Pancreas (tissue), 10 donors: ENCODE data around the gene PHACTR2. TPM values are rescaled to one million over a fixed set of nuclear protein-coding genes. Genes with fewer than 3 reads are reported as not detected.
"Not testable (repeated sequence)": the region's sequence is repeated elsewhere in the genome, so short reads cannot be mapped to it uniquely, and the experiment has no call there.

Source experiments
- ATAC-seq, 4 donors: fragments of 200-7000 bp; cut with Tn5 transposase; one replicate each; pipeline versions ENCODE4 v1.8.0 to v1.9.1; 2020; ENCODE audit warnings: mild to moderate bottlenecking in 4 of 4, moderate library complexity in 4 of 4
- DNase-seq, 6 donors: peaks; one replicate each; pipeline ENCODE4 v3.0.0-alpha.2; 2020
- FAIRE-seq: peaks from 2 replicates; lab custom pipeline; 2012; peaks lifted over from hg19 to GRCh38; lab: Jason Lieb, UNC
- H3K27ac ChIP-seq, 4 donors: fragments of 200-600 bp; sonication (generic); 1 replicate in 3 of 4; 2 replicates in 1 of 4; pipeline versions ENCODE4 v1.5.0 to v1.8.0; 2020
- H3K27me3 ChIP-seq, 4 donors: fragments of 200-600 bp; one replicate each; pipeline ENCODE4 v1.8.0; 2021
- H3K36me3 ChIP-seq, 3 donors: fragments of 200-600 bp; sonication (generic) in 1 of 3; one replicate each; pipeline versions ENCODE4 v1.5.0 to v1.8.0; 2020 to 2021
- H3K4me1 ChIP-seq, 3 donors: fragments of 200-600 bp; one replicate each; pipeline ENCODE4 v1.8.0; 2021
- H3K4me3 ChIP-seq, 4 donors: fragments of 200-600 bp; sonication (generic) in 2 of 4; one replicate each; pipeline versions ENCODE4 v1.5.0 to v1.8.0; 2020 to 2021
- H3K9me3 ChIP-seq, 4 donors: fragments of 200-600 bp; one replicate each; pipeline ENCODE4 v1.8.0; 2021
- CTCF ChIP-seq, 4 donors: fragments of 200-600 bp; sonication (generic) in 3 of 4; IDR thresholded peaks; one replicate each; pipeline versions ENCODE4 v1.5.0 to v1.8.0; 2021; ENCODE audit warnings: antibody characterized with exemption in 4 of 4
- WGBS, 2 donors: extraction: QIAGEN DNeasy Blood & Tissue Kit; methylation state at CpG; one replicate each; pipeline ENCODE4 v1.1.7; 2013; 5-methylcytosine and 5-hydroxymethylcytosine counted together
- intact Hi-C, 3 donors: fragments of 100-400 bp; cut with DNase I; formaldehyde crosslinking; loops; one replicate each; pipeline versions ENCODE4 v1.11.1 to v1.14.2; 2022
- polyA plus RNA-seq, 2 donors: library from polyadenylated mRNA; stranded (reverse); fragments of 200-250 nt; gene quantifications; one replicate each; pipeline ENCODE4 v1.2.3, GENCODE V29; 2013
- total RNA-seq, 6 donors: library from RNA; stranded (reverse); fragmentation: NEBNext Ultra II Directional in 4 of 6; extraction: Animal tissue kit (Norgen Biotek cat#: 25700) in 4 of 6; gene quantifications; one replicate each; pipeline versions ENCODE4 v1.2.1 to v1.2.4, GENCODE V29; 2021 to 2023
- donor health status: healthy with polysubstance abuse.
- donor health status: DM: no; HTN: no; CAD: no; lungs with moderate emphysema.
- donor health status: DM: no; HTN: no; CAD: no.
- donor health status: control.
- donor health status: control.
- donor health status: Bipolar disorder and iron deficiency.
- donor health status: DM: yes; HTN: yes; CAD: no.
- donor health status: DM: no; HTN: no; CAD: no.
- donor health status: DM: no; HTN: no; CAD: no.
- donor health status: DM: yes; HTN: yes; CAD: no.

The PHACTR2 gene
- total and polyA plus RNA-seq, 8 donors: 2.7 to 19.0 (median 8.9) TPM

- Histone ChIP-seq H3K4me3 (no peak overlapping the region), H3K9me3 (no peaks in the 10 kb centered on the region), H3K36me3 (no peaks in the 10 kb centered on the region), H3K27ac (no peak overlapping the region), H3K4me1 (no peaks in the 10 kb centered on the region), H3K27me3 (no peaks in the 10 kb centered on the region)
- ATAC-seq (no peak), DNase-seq (no peak), FAIRE-seq (no peak)
- intact Hi-C loops: no loop called here
- no peak for TF ChIP-seq CTCF (IDR thresholded peaks at IDR 0.05)
- 80 to 83% methylated on average over 3 of the region's 3 CpGs for WGBS, 2 donors
Observed at GRCh38 chr6:143637691-143638090, 40.1 kb upstream of the PHACTR2 start.

GRCh38 chr6:143642403-143642802 lies 35.4 kb upstream of the PHACTR2 start:
- intact Hi-C loops: no loop called here
- Histone ChIP-seq H3K4me3 (no peak overlapping the region), H3K4me1 (no peaks in the 10 kb centered on the region), H3K36me3 (no peaks in the 10 kb centered on the region), H3K9me3 (no peaks in the 10 kb centered on the region), H3K27ac (no peak overlapping the region), H3K27me3 (no peaks in the 10 kb centered on the region)
- FAIRE-seq (no peak), DNase-seq (no peak), ATAC-seq (no peak)
- TF ChIP-seq CTCF (IDR thresholded peaks at IDR 0.05): no peak
- 70 to 76% methylated on average over 2 of the region's 2 CpGs for WGBS, 2 donors

GRCh38 chr6:143647191-143647590 lies 30.6 kb upstream of the PHACTR2 start:
- H3K4me1 ChIP-seq: no peaks in the 10 kb centered on the region
- no peaks in the 10 kb centered on the region for H3K36me3 ChIP-seq
- DNase-seq (no peak), ATAC-seq (no peak), FAIRE-seq (no peak)
- H3K9me3 ChIP-seq: no peaks in the 10 kb centered on the region
- no peak for TF ChIP-seq CTCF (IDR thresholded peaks at IDR 0.05)
- no peak overlapping the region for H3K27ac ChIP-seq
- no peak overlapping the region for H3K4me3 ChIP-seq
- intact Hi-C loops: no loop called here
- 75 to 77% methylated on average over 3 of the region's 3 CpGs for WGBS, 2 donors
- no peaks in the 10 kb centered on the region for H3K27me3 ChIP-seq

- no peak for FAIRE-seq
- H3K4me1 ChIP-seq: no peaks in the 10 kb centered on the region
- intact Hi-C loops: no loop called here
- 81 to 86% methylated on average over 6 of the region's 6 CpGs for WGBS, 2 donors
- no peaks in the 10 kb centered on the region for H3K27me3 ChIP-seq
- H3K9me3 ChIP-seq: no peaks in the 10 kb centered on the region
- H3K27ac ChIP-seq: no peak overlapping the region
- H3K36me3 ChIP-seq: no peaks in the 10 kb centered on the region
- H3K4me3 ChIP-seq: no peak overlapping the region
- TF ChIP-seq CTCF (IDR thresholded peaks at IDR 0.05): no peak
- no peak for ATAC-seq
- no peak for DNase-seq
Observed at GRCh38 chr6:143647732-143648131, 30.0 kb upstream of the PHACTR2 start.

- FAIRE-seq, intact Hi-C loops, H3K36me3 ChIP-seq, H3K4me1 ChIP-seq, H3K27me3 ChIP-seq, H3K27ac ChIP-seq, H3K4me3 ChIP-seq, DNase-seq, ATAC-seq, H3K9me3 ChIP-seq: not testable (repeated sequence)
- WGBS, 2 donors: 95% methylated on average over 1 of the region's 1 CpG
Observed at GRCh38 chr6:143649319-143649718, 28.4 kb upstream of the PHACTR2 start.

- H3K27ac ChIP-seq, H3K4me1 ChIP-seq, H3K27me3 ChIP-seq, H3K4me3 ChIP-seq, DNase-seq, ATAC-seq, H3K9me3 ChIP-seq, FAIRE-seq, intact Hi-C loops, H3K36me3 ChIP-seq: not testable (repeated sequence)
- WGBS, 2 donors: 99 to 100% methylated on average over 4 of the region's 4 CpGs
Observed at GRCh38 chr6:143651328-143651727, 26.4 kb upstream of the PHACTR2 start.
